ENCODE data around the gene CTNNA1. TPM values are rescaled to one million over a fixed set of nuclear protein-coding genes. Genes with fewer than 3 reads are reported as not detected.

Gene CTNNA1
- total RNA-seq, 4 donors from 2014 or later, result 256 to 405 (median 341) TPM

GRCh38 chr5:138716456-138716924 lies 36.7 kb upstream of the CTNNA1 start:
- Histone ChIP-seq H3K4me3 (replicated peaks in 1 of 3) (no peak overlapping the region), H3K36me3 (no peaks in the 10 kb centered on the region), H3K27ac (peak overlapping the region in 2 of 3 donors; percentile 48 to 52), H3K27me3 (no peaks in the 10 kb centered on the region), H3K4me1 (peaks cover 11% of the 10 kb centered on the region in 2 donors), H3K9me3 (no peaks in the 10 kb centered on the region)
- intact Hi-C loops (cut with DNase I), result no loop called here
- peak; percentile 67 for DNase-seq
- WGBS, 2 donors, result 5 to 14% methylated on average over 3 of the region's 3 CpGs
- TF ChIP-seq POLR2A (IDR thresholded peaks at IDR 0.05), result no peak

- no peak overlapping the region for H3K4me3 ChIP-seq (replicated peaks in 1 of 3)
- peaks cover 11% of the 10 kb centered on the region in 2 donors for H3K4me1 ChIP-seq
- 95 to 98% methylated on average over 3 of the region's 3 CpGs for WGBS, 2 donors
- TF ChIP-seq, protein P1, sequence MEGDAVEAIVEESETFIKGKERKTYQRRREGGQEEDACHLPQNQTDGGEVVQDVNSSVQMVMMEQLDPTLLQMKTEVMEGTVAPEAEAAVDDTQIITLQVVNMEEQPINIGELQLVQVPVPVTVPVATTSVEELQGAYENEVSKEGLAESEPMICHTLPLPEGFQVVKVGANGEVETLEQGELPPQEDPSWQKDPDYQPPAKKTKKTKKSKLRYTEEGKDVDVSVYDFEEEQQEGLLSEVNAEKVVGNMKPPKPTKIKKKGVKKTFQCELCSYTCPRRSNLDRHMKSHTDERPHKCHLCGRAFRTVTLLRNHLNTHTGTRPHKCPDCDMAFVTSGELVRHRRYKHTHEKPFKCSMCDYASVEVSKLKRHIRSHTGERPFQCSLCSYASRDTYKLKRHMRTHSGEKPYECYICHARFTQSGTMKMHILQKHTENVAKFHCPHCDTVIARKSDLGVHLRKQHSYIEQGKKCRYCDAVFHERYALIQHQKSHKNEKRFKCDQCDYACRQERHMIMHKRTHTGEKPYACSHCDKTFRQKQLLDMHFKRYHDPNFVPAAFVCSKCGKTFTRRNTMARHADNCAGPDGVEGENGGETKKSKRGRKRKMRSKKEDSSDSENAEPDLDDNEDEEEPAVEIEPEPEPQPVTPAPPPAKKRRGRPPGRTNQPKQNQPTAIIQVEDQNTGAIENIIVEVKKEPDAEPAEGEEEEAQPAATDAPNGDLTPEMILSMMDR (IDR thresholded peaks at IDR 0.05), result no peak
- no peak for TF ChIP-seq POLR2A (IDR thresholded peaks at IDR 0.05)
- intact Hi-C loops (cut with DNase I), result no loop called here
- H3K36me3 ChIP-seq, result no peaks in the 10 kb centered on the region
- no peaks in the 10 kb centered on the region for H3K27me3 ChIP-seq
- no peak overlapping the region for H3K27ac ChIP-seq
- no peak for DNase-seq
- H3K9me3 ChIP-seq, result no peaks in the 10 kb centered on the region
These were observed 35.8 kb upstream of the CTNNA1 start for GRCh38 chr5:138717399-138717798.

GRCh38 chr5:138719811-138720210 lies 33.4 kb upstream of the CTNNA1 start:
- no peaks in the 10 kb centered on the region for H3K9me3 ChIP-seq
- TF ChIP-seq, protein P1 (IDR thresholded peaks at IDR 0.05), result no peak
- no peak for TF ChIP-seq POLR2A (IDR thresholded peaks at IDR 0.05)
- intact Hi-C loops (cut with DNase I), result no loop called here

DNA sequence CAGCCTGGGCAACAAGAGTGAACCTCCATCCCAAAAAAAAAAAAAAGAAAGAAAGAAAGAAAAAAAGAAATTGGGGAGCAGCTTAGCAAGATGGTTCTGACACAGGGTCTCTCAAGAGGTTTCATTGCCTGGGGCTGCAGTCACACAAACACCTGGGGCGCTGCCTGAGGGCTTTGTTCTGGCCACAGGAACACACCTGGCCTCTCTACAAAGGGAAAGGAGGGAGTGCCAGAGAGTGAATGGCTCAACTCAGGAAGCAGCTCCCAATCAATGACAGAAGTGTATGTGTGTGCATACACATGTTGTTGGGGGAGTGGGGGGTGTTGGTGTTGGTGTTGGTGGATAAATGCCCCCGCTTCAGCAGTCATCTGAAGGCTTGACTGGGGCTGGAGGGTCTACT lies 32.4 kb upstream of the CTNNA1 start:
- no peak overlapping the region for H3K4me3 ChIP-seq (replicated peaks in 1 of 3)
- no peak for DNase-seq
- intact Hi-C loops (cut with DNase I), result no loop called here
- 90 to 92% methylated on average over 2 of the region's 2 CpGs for WGBS, 2 donors
- TF ChIP-seq, protein P1 (IDR thresholded peaks at IDR 0.05), result no peak
- no peak for TF ChIP-seq POLR2A (IDR thresholded peaks at IDR 0.05)
- H3K4me1 ChIP-seq, result peaks cover 20 to 27% of the 10 kb centered on the region in 2 donors
- H3K9me3 ChIP-seq, result no peaks in the 10 kb centered on the region
- H3K27me3 ChIP-seq, result no peaks in the 10 kb centered on the region
- no peaks in the 10 kb centered on the region for H3K36me3 ChIP-seq
- H3K27ac ChIP-seq, result no peak overlapping the region

More at GRCh38 chr5:138719811-138720210, 33.4 kb upstream of the CTNNA1 start:
- H3K27ac ChIP-seq, result no peak overlapping the region
- H3K4me1 ChIP-seq, result peaks cover 11 to 17% of the 10 kb centered on the region in 2 donors
- DNase-seq, result no peak
- H3K27me3 ChIP-seq, result no peaks in the 10 kb centered on the region
- H3K4me3 ChIP-seq (replicated peaks in 1 of 3), result no peak overlapping the region
- H3K36me3 ChIP-seq, result no peaks in the 10 kb centered on the region
- WGBS, 2 donors, result 72 to 80% methylated on average over 2 of the region's 2 CpGs

- no peaks in the 10 kb centered on the region for H3K9me3 ChIP-seq
- H3K27ac ChIP-seq, result no peak overlapping the region
- TF ChIP-seq POLR2A (IDR thresholded peaks at IDR 0.05), result no peak
- DNase-seq, result no peak
- H3K4me3 ChIP-seq (replicated peaks in 1 of 3), result no peak overlapping the region
- 90 to 91% methylated on average over 5 of the region's 5 CpGs for WGBS, 2 donors
- H3K27me3 ChIP-seq, result no peaks in the 10 kb centered on the region
- intact Hi-C loops (cut with DNase I), result no loop called here
- no peaks in the 10 kb centered on the region for H3K36me3 ChIP-seq
- peaks cover 11 to 18% of the 10 kb centered on the region in 2 donors for H3K4me1 ChIP-seq
These were observed 31.2 kb upstream of the CTNNA1 start for GRCh38 chr5:138721979-138722378.

- H3K27ac ChIP-seq, result no peak overlapping the region
- no peak overlapping the region for H3K4me3 ChIP-seq (replicated peaks in 1 of 3)
- H3K4me1 ChIP-seq, result peaks cover 9 to 16% of the 10 kb centered on the region in 2 donors
- H3K9me3 ChIP-seq, result no peaks in the 10 kb centered on the region
- 75 to 76% methylated on average over 10 of the region's 10 CpGs for WGBS, 2 donors
- TF ChIP-seq, protein P1 (IDR thresholded peaks at IDR 0.05), result no peak
- no peak for TF ChIP-seq POLR2A (IDR thresholded peaks at IDR 0.05)
- H3K27me3 ChIP-seq, result no peaks in the 10 kb centered on the region
- no peak for DNase-seq
- intact Hi-C loops (cut with DNase I), result no loop called here
- H3K36me3 ChIP-seq, result no peaks in the 10 kb centered on the region
These were observed 30.6 kb upstream of the CTNNA1 start for GRCh38 chr5:138722544-138723177.

Data from thyroid gland (tissue), 4 donors.